Stomach (tissue), 9 donors: ENCODE measurements around the gene GZMM. TPM values are rescaled to one million over a fixed set of nuclear protein-coding genes. Genes with fewer than 3 reads are reported as not detected.

Source experiments
- DNase-seq, 2 donors: peaks; one replicate each; pipeline versions ENCODE4 v3.0.0 to v3.0.0-alpha.2; 2013 to 2019
- H3K27ac ChIP-seq, 5 donors: fragments of 200-600 bp in 4 of 5; sonication (generic) in 4 of 5; one replicate each; pipeline ENCODE4 v1.5.1; 2013 to 2019; ENCODE audit warnings: mild to moderate bottlenecking in 1 of 5, moderate library complexity in 1 of 5
- H3K27me3 ChIP-seq, 3 donors: fragments of 200-600 bp; sonication (generic); one replicate each; pipeline ENCODE4 v1.5.1; 2017 to 2019; ENCODE audit warnings: mixed run types in 1 of 3
- H3K36me3 ChIP-seq, 4 donors: fragments of 200-600 bp; sonication (generic); 1 replicate in 3 of 4; 2 replicates in 1 of 4; pipeline ENCODE4 v1.5.1; 2016 to 2019
- H3K4me1 ChIP-seq, 4 donors: fragments of 200-600 bp; sonication (generic); one replicate each; pipeline ENCODE4 v1.5.1; 2016 to 2019
- H3K4me3 ChIP-seq, 4 donors: fragments of 200-600 bp; sonication (generic) in 3 of 4; one replicate each; pipeline ENCODE4 v1.5.1; 2016 to 2019; ENCODE audit warnings: mild to moderate bottlenecking in 1 of 4
- H3K9me3 ChIP-seq, 4 donors: fragments of 200-600 bp; sonication (generic); one replicate each; pipeline ENCODE4 v1.5.1; 2016 to 2019
- CTCF ChIP-seq, 7 experiments: fragments of 450-650 bp in 4 of 7; fragments of 200-600 bp in 3 of 7; sonication (generic) in 3 of 7; IDR thresholded peaks; one replicate each; pipeline ENCODE4 v1.5.1; 2016 to 2019; ENCODE audit warnings: antibody characterized with exemption in 7 of 7, control low read depth in 2 of 7, mild to moderate bottlenecking in 1 of 7
- EP300 ChIP-seq: sonication (generic); formaldehyde crosslinking; IDR thresholded peaks from one replicate; pipeline ENCODE4 v1.6.1; 2017; ENCODE audit warnings: antibody characterized with exemption
- POLR2A ChIP-seq, 4 donors: fragments of 450-650 bp; IDR thresholded peaks; one replicate each; pipeline ENCODE4 v1.6.1; 2016; ENCODE audit warnings: antibody characterized with exemption in 4 of 4, control low read depth in 2 of 4, mild to moderate bottlenecking in 1 of 4, moderate library complexity in 1 of 4
- POLR2AphosphoS5 ChIP-seq, 3 donors: sonication (generic); formaldehyde crosslinking; IDR thresholded peaks; one replicate each; pipeline ENCODE4 v1.6.1; 2016; ENCODE audit warnings: antibody characterized with exemption in 3 of 3
- WGBS, 5 donors: extraction: QIAGEN DNeasy Blood & Tissue Kit in 3 of 5; methylation state at CpG; one replicate each; pipeline versions ENCODE4 v1.1.5 to v1.1.7; 2013 to 2018; 5-methylcytosine and 5-hydroxymethylcytosine counted together
- intact Hi-C: fragments of 100-400 bp; cut with DNase I; formaldehyde crosslinking; loops from one replicate; pipeline ENCODE4 v1.15.1; 2023; ENCODE audit warnings: low total_unique reads
- polyA plus RNA-seq, 3 donors: library from polyadenylated mRNA; stranded (reverse); fragments of 200-250 nt; gene quantifications; one replicate each; pipeline ENCODE4 v1.2.3, GENCODE V29; 2013
- total RNA-seq, 5 donors: library from RNA; depleted of rRNA; stranded (reverse); fragments of >200 nt; gene quantifications; one replicate each; pipeline versions ENCODE4 v1.1.0 to v1.2.3, GENCODE V29; 2014 to 2016
- donor health status: healthy with polysubstance abuse.
- donor health status: Bipolar disorder and iron deficiency.
- donor health status: healthy.

The GZMM gene
- total and polyA plus RNA-seq, 8 donors: 0.37 to 6.6 (median 0.93) TPM; not detected in 3

GRCh38 chr19:597406-598315 lies 53.8 kb downstream of the GZMM start:
- TF ChIP-seq CTCF (IDR thresholded peaks at IDR 0.05): no peak
- no peak for TF ChIP-seq EP300
- TF ChIP-seq POLR2A (IDR thresholded peaks at IDR 0.05): no peak
- TF ChIP-seq POLR2AphosphoS5 (IDR thresholded peaks at IDR 0.05): no peak
- Histone ChIP-seq H3K27ac (no peak overlapping the region), H3K27me3 (peaks cover 0 to 46% (median 5%) of the 10 kb centered on the region in 3 donors), H3K9me3 (no peaks in the 10 kb centered on the region), H3K36me3 (no peaks in the 10 kb centered on the region), H3K4me3 (no peak overlapping the region), H3K4me1 (no peaks in the 10 kb centered on the region)
- no peak for DNase-seq
- 66 to 78% (median 75%) methylated on average over 17 to 18 of the region's 18 CpGs for WGBS, 5 donors
- intact Hi-C loops: no loop called here

Other genes with a start within 250 kb of the GZMM start
- gene MIER2, start 199.3 kb upstream of the GZMM start, total RNA-seq: 10 to 100 TPM in 4 of 5 donors, 1 to 10 TPM in 1; 5.8 to 29.6 (median 13.6) TPM
- gene MIER2, start 199.3 kb upstream of the GZMM start, polyA plus RNA-seq: 10 to 100 TPM in 2 of 3 donors, 1 to 10 TPM in 1; 8.4 to 13.4 (median 12.1) TPM
- 1 to 10 TPM in 1 of 5 donors, under 1 TPM in 1, not detected in 3; 0.73 to 9.3 TPM for gene C2CD4C, start 134.9 kb upstream of the GZMM start, total RNA-seq
- under 1 TPM; 0.31 to 0.61 (median 0.55) TPM for gene C2CD4C, start 134.9 kb upstream of the GZMM start, polyA plus RNA-seq
- gene SHC2, start 83.0 kb upstream of the GZMM start, total RNA-seq: 100 to 1,000 TPM in 2 of 5 donors, 10 to 100 TPM in 3; 13.8 to 169 (median 34.8) TPM
- 10 to 100 TPM; 27.6 to 40.7 (median 38.4) TPM for gene SHC2, start 83.0 kb upstream of the GZMM start, polyA plus RNA-seq
- gene MADCAM1, start 47.6 kb upstream of the GZMM start, total RNA-seq: 10 to 100 TPM in 1 of 5 donors, 1 to 10 TPM in 2, under 1 TPM in 1, not detected in 1; 0.45 to 11.9 (median 2.1) TPM
- 1 to 10 TPM; 1.5 to 2.9 (median 2.3) TPM for gene MADCAM1, start 47.6 kb upstream of the GZMM start, polyA plus RNA-seq
- gene TPGS1, start 36.6 kb upstream of the GZMM start, total RNA-seq: 10 to 100 TPM in 3 of 5 donors, 1 to 10 TPM in 2; 1.2 to 65.5 (median 15.2) TPM
- 10 to 100 TPM; 26.3 to 33.8 (median 26.4) TPM for gene TPGS1, start 36.6 kb upstream of the GZMM start, polyA plus RNA-seq
- gene CDC34, start 12.3 kb upstream of the GZMM start, total RNA-seq: 100 to 1,000 TPM in 2 of 5 donors, 10 to 100 TPM in 3; 26.1 to 503 (median 72.9) TPM
- 10 to 100 TPM; 62.9 to 82.1 (median 80.5) TPM for gene CDC34, start 12.3 kb upstream of the GZMM start, polyA plus RNA-seq
- 1,000 to 10,000 TPM in 1 of 5 donors, 100 to 1,000 TPM in 4; 184 to 1,029 (median 269) TPM for gene BSG, start 28.5 kb downstream of the GZMM start, total RNA-seq
- gene BSG, start 28.5 kb downstream of the GZMM start, polyA plus RNA-seq: 100 to 1,000 TPM; 193 to 524 (median 393) TPM
- gene HCN2, start 45.8 kb downstream of the GZMM start, total RNA-seq: under 1 TPM in 1 of 5 donors, not detected in 4; 0.18 TPM
- gene HCN2, start 45.8 kb downstream of the GZMM start, polyA plus RNA-seq: under 1 TPM in 2 of 3 donors, not detected in 1; 0.10 to 0.15 TPM
- gene POLRMT, start 89.5 kb downstream of the GZMM start, total RNA-seq: 100 to 1,000 TPM in 1 of 5 donors, 10 to 100 TPM in 4; 18.5 to 196 (median 57.8) TPM
- 100 to 1,000 TPM in 1 of 3 donors, 10 to 100 TPM in 2; 73.5 to 103 (median 89.4) TPM for gene POLRMT, start 89.5 kb downstream of the GZMM start, polyA plus RNA-seq
- gene FGF22, start 95.8 kb downstream of the GZMM start, total RNA-seq: under 1 TPM in 1 of 5 donors, not detected in 4; 0.45 TPM
- gene FGF22, start 95.8 kb downstream of the GZMM start, polyA plus RNA-seq: under 1 TPM; 0.37 to 0.76 (median 0.48) TPM
- gene RNF126, start 119.2 kb downstream of the GZMM start, total RNA-seq: 100 to 1,000 TPM in 1 of 5 donors, 10 to 100 TPM in 4; 21.1 to 240 (median 65.9) TPM
- 10 to 100 TPM; 29.9 to 35.1 (median 35.0) TPM for gene RNF126, start 119.2 kb downstream of the GZMM start, polyA plus RNA-seq
- gene FSTL3, start 132.3 kb downstream of the GZMM start, total RNA-seq: 100 to 1,000 TPM in 1 of 5 donors, 10 to 100 TPM in 4; 12.3 to 136 (median 62.9) TPM
- 10 to 100 TPM; 12.5 to 32.8 (median 20.7) TPM for gene FSTL3, start 132.3 kb downstream of the GZMM start, polyA plus RNA-seq
- not detected for gene PRSS57, start 151.4 kb downstream of the GZMM start, total RNA-seq
- gene PRSS57, start 151.4 kb downstream of the GZMM start, polyA plus RNA-seq: not detected
- 10 to 100 TPM; 12.1 to 88.9 (median 17.5) TPM for gene PALM, start 164.9 kb downstream of the GZMM start, total RNA-seq
- 10 to 100 TPM in 2 of 3 donors, 1 to 10 TPM in 1; 9.8 to 14.8 (median 12.0) TPM for gene PALM, start 164.9 kb downstream of the GZMM start, polyA plus RNA-seq
- 100 to 1,000 TPM in 1 of 5 donors, 10 to 100 TPM in 3, 1 to 10 TPM in 1; 5.3 to 149 (median 27.7) TPM for gene MISP, start 207.1 kb downstream of the GZMM start, total RNA-seq
- 10 to 100 TPM in 2 of 3 donors, 1 to 10 TPM in 1; 2.1 to 12.9 (median 12.5) TPM for gene MISP, start 207.1 kb downstream of the GZMM start, polyA plus RNA-seq